Measurements from ENCODE around the gene SREK1.
A peak's percentile ranks its signal among the peaks of the same experiment; 100 is the strongest.
"Not testable (repeated sequence)": the region's sequence is repeated elsewhere in the genome, so short reads cannot be mapped to it uniquely, and the experiment has no call there.

Gene SREK1, protein sequence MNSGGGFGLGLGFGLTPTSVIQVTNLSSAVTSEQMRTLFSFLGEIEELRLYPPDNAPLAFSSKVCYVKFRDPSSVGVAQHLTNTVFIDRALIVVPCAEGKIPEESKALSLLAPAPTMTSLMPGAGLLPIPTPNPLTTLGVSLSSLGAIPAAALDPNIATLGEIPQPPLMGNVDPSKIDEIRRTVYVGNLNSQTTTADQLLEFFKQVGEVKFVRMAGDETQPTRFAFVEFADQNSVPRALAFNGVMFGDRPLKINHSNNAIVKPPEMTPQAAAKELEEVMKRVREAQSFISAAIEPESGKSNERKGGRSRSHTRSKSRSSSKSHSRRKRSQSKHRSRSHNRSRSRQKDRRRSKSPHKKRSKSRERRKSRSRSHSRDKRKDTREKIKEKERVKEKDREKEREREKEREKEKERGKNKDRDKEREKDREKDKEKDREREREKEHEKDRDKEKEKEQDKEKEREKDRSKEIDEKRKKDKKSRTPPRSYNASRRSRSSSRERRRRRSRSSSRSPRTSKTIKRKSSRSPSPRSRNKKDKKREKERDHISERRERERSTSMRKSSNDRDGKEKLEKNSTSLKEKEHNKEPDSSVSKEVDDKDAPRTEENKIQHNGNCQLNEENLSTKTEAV

DNA sequence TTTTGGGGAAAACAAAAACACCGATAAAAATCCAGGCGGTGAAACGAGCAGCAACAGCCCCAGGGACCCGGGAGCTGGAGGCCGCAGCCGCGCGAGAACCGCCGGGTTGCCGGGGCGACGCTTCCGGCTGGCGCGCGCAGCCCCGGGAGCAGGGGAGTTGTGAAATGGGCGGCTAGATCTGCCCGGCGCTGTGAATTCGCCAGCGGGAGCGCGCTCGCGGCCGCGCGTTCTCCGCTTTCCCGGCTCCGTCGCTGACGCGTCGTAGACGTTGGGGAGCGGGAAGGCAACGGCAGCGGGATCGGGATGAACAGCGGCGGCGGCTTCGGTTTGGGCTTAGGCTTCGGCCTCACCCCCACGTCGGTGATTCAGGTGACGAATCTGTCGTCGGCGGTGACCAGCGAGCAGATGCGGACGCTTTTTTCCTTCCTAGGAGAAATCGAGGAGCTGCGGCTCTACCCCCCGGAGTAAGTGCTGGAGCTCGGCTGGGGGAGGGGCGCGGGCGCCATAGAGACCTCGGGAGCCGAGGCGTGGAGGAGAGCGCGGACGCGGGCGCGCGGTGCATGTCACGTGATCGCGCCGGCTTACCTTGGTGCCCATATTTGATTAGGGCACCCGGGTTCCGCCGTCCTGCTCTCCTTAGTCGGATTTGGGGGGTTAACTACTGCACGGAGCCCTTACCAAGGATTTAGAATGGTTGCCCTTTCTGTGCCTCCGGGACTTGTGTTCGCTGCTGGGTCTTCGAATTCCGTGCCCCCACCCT lies at the start of gene SREK1:
Gene SREK1 (plus strand): TSS at position 227 of the 760 bp plus-strand sequence. CDS start 77 bp downstream, at position 304.
- DNase-seq: peak; percentile 92

DNA sequence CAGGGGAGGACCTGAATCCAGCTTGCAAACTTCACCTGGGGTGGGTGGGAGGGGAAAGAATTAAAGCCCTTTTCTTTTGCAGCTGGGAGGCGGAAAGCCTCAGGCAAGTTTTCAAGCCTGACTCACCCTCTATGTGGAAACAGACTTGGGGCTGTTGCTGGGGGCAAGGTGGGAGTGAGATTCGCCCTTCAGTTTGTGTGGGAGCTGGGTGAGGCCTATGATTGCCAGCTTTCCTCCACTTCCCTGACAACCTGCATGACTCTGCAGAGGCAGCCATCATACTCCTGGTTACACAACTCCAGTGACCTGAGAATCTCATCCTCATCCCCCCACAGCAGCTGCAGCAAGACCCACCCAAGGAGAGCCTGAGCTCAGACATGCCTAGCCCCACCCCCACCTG lies 43.2 kb upstream of the SREK1 start:
- no peak for DNase-seq

DNA sequence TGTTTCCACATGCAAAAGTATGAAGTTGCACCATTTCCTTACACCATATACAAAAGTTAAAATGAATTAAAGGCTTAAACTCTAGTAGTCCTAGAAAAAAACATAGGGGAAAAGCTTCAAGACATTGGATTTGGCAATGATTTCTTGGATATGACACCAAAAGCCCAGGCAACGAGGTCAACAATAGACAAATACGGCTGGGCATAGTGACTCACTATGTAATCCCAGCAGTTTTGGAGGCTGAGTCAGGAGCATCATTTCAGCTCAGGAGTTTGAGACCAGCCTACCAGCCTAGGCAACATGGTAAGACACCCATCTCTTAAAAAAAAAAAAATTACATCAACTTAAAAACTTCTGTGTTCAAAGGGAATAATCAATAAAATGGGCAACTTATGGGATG lies 30.9 kb upstream of the SREK1 start:
- DNase-seq: no peak

DNA sequence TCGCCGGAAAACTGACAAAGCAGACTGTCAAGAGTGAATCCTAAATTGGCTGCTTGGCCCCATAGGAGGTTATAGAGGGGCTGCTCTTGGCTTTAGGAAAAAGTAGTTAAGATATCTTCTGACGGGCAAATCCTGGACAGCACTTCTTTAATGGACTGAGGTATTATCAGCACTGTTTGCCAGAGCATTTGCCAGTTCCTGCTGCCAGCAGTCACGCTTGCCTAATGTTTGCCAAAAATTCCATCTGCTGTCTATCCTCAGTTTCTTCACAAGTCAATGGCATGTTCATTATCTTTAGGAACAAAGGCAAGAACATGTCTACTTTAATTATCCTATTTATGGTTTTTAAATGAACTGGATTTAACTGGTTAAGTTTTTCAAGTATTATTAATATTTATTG lies 25.8 kb upstream of the SREK1 start:
- DNase-seq: no peak

DNA sequence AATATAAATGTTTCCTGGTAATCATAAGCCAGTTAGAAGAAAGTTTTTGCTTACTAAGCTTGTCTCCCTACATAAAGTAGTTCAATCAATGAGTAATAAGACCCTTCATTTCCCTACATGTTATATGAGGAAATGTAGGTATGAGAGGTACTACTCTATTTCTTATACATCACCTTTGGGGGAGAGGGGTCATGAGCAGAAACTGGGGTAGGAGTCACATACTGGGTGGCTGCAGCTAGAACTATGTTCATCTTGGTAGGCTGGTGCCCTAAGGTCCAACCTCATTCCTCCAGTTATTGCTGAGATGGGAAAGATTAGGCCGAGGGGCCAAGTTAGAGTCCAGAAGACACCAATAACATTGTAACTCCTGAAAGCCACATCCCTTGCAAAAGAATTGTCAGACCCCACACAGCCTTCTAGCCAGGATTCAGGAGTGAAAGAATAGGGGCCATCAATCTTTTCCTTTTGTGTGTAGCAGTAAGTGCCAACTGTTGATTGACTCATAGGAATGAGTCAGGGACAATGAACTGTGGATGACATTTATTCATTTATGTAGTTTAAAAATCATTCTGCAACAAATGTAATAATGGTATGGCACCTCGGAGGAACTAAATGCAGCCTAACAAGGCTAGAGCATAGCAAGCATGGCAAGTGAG lies 21.6 kb upstream of the SREK1 start:
- peak; percentile 18 for DNase-seq

DNA sequence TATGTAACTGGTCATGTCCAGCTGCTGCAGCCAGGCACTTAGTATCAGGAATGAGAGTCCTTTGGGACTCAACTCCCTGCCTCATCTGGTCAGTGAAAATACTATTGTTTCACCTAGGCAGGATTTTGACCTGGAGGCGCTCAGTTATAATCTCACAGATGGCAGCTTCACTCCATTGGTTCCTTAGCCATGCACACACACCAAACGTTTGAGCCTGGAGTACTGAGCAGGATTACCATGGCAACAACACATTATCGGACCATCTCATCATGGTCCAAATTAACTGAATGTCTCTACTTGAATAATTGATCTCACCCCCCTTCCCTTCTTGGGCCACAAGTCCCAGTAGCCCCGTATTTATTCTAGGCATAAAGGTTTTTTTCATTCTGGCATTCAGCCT lies 15.0 kb upstream of the SREK1 start:
- DNase-seq: no peak

DNA sequence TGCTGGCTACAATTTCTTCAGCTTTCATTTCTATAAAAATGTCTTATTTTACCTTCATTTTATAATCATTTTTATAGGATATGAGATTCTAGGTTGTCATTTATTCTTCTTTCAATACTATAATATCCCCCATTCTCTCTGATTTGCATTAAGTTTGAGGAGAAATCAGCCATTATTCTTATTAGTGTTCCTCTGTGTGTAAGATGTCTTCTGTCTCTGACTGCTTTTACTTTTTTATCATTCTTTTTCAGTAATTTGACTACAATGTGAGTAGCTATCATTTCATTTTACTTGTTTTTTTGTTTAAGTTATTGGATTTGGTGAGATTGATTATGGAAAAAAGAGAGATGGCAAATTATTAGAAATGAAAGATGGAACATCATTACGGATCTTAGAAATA lies 13.6 kb upstream of the SREK1 start:
- no peak for DNase-seq

DNA sequence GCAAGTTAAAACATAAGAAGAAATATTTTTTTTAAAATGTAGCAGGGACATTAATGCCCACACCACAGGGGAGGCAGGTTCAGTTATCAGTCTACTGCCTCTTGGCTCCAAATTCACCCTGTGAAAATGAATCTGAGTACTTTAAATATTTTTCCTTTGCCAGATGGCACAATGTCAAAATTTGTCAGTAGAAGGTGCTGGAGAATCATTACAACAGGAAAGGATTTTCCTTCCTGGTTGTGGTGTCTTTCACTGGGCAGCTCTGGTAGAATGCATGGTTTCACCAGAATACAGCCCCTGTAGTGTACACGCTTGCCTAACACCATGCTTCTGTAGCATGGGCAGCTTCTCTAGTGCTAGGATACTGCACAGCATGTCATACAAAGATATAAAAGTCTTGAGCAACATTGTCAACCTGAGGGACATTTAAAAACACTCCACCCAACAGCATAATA lies 9.7 kb upstream of the SREK1 start:
- no peak for DNase-seq

DNA sequence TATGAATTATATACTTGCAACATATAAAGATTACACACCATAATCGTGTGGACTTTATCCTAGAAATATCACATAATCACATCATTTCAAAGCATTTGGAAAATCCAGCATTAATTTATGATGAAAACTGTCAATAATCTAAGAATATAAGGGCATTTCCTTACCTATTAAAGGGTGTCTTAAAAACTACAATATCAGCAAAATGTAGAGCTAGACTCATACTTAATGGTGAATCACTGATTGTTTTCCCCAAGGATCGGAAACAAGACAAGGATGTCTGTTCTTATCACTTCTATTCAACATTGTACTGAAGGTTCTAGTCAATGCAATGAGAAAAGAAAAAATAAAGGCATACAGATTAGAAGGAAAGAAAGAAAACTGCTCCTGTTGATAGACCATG lies 8.0 kb upstream of the SREK1 start:
- DNase-seq: no peak

DNA sequence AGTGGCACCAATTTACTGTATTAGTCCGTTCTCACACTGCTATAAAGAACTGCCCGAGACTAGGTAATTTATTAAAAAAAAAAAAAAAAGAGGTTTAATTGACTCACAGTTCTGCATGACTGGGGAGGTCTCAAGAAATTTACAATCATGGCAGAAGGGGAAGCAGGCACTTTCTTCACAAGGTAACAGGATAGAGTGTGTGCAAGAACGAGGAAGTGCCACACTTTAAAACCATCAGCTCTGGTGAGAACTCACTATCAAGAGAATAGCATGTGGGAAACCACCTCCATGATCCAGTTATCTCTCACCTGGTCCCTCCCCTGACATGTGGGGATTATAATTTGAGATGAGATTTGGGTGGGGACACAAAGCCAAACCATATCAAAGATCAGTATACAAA lies 7.2 kb upstream of the SREK1 start:
- not testable (repeated sequence) for DNase-seq

DNA sequence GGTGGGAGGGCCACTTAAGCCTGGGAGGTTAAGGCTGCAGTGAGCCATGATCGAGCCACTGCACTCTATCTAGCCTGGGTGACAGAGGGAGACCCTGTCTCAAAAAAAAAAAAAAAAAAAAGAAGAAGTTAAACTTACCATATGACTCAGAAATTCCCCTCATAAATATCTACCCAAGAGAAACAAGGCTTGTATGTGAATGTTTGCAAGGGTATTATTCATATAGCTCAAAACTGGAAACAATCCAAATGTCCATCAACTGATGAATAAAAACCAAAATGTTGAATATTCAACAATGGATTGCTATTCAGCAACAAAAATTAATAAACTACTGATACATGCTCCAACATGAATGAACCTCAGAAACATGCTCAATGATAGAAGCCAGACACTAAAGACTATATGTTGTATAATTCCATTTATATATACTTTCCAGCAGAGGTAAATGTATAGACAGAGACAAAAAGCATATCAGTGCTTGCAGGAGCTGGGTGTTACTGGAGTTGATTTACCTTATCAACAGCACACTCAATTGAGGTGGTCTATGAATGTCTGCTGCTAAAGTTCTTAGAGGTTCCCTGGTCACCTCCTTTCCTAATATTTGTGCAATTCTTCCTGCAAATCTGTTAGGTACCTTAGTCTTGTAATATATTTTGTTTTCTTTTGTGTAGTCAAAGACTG lies 5.3 kb upstream of the SREK1 start:
- no peak for DNase-seq

DNA sequence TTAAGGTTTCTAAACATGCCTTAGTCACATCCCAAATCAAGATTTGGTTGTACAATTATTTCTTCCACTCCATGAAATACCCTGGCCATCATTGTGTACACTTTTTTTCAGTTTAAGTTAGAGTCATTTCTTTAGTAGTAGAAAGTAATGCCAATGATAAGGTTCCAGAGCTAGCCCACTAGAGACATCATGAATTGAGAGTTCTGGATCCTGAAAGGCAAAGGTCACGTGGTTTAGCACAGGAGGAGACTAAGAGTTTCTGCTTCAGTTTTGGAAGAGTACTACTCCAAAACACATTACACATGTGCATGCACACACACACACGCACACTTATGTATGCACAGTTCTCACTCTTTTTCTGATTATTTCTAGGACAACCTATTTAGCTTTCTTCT lies 4.8 kb upstream of the SREK1 start:
- DNase-seq: no peak

DNA sequence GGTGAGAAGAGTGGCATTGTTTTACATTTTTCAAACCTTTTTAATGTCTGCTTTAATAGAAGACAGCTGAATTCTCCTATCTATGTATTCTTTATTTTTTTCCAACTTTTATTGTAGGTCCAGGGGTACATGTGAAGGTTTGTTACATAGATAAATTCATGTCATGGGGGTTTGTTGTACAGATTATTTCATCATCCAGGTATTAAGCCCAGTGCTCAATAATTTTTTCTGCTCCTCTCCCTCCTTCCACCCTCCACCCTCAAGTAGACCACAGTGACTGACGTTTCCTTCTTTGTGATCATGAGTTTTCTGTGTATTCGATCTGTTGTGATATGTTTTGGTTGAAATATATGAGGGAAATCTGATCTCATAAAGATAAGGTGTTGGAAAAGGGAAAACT lies 1.7 kb upstream of the SREK1 start:
- no peak for DNase-seq

DNA sequence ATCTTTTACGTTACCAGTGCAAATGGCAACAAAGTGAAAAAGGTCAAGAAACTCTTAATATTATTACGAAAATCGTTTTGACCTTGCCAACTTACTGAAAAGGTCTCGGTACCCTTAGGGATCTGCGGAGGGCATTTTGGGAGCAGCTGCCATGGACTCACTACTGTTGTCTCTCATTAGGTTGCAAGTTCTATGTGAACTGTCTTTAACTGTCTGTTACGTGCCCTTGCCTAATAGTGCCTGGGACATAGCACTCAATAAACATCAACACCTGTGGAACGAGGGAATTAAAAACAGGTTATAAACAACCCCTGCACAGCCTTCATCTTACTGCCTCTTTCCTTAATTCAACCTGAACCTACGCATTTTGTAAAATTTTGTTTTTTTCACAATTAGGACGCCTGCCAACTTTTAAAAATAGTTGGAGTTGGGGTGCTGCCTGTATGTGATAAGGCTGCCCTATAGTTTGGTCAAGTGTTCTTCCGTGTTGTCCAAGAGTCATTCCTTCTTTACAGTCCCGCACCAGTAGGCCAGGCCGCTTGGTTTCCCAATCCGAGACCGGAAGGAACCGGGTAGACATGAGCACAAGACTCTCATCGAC lies 527 bp upstream of the SREK1 start:
- DNase-seq: no peak

DNA sequence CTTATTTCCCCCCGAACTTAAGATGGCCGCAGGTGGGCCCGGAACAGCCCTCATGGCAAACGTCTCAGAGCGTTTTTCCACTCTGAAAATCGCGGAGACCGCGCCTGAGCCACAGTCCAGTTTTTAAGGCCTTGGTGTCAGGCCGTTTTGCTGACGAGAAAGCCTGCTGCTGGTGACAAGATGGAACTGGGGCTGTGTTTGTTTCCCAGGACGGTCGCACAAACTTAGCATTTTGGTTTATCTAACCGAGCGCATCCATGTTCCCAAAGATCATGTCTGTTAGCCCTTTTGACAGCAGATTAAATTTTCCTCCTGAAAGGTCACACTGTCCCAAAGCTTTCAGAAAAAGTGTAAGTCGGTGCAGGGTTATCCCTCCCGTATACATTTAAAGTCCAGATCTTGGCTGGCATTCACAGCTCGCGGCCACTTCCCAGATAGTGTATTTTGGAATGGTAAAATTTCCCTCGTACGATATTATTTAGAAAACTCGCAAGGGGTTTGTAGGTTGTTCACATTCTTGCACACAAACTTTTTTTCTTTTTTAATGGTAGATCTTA lies 812 bp downstream of the SREK1 start:
- DNase-seq: no peak

DNA sequence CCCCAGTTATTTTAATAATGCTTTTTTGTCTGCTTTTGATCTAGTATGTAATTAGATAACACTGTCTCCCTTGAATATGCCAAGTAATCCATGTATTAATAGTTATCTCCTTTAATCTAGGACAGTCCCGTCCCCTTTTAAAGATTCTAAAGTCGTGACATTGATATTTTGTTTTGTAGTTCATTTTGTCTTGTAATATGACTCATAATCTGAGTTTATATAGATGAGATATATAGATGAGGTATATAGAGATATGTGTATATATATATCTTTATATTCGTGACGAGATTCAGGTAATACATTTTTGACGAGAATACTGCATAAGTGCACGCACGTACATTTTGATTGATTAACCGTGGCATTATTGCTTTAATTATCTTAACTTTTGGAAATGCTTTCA lies 1.6 kb downstream of the SREK1 start:
- DNase-seq: no peak

DNA sequence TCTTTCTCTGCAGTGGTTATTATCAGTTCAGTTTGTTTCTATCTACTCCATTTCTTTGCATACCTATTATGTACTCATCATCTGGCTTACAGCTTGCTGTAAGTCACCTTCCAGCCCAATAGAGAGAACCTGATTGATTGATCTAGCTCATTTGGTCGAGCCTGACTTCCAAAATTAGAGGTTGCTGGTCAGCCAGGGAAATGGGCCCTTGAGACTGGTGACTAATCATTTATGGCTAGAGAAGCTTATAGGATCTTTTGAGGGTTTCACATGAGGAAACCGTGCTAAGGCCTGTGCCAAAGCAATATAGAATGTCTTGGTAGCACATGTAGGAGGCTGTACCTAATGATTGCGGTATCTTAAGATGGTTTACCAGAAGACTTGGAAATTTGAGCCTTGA lies 5.8 kb downstream of the SREK1 start:
- no peak for DNase-seq

DNA sequence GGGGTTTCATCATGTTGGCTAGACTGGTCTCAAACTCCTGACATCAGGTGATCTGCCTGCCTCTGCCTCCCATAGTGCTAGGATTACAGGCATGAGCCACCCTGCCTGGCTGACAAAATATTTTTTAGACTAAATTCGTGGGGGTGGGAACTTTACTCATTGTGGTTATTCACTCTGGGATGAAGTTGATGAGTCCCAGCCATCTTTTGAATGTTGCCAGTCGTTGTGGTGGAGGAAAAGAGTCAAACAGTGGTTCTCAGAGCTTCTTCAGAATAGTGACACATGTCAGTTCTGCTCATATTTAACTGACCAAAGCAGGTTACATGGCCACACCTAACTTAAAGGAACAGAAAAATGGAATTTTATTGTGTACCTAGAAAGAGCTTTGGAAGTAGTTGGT lies 6.9 kb downstream of the SREK1 start:
- no peak for DNase-seq

DNA sequence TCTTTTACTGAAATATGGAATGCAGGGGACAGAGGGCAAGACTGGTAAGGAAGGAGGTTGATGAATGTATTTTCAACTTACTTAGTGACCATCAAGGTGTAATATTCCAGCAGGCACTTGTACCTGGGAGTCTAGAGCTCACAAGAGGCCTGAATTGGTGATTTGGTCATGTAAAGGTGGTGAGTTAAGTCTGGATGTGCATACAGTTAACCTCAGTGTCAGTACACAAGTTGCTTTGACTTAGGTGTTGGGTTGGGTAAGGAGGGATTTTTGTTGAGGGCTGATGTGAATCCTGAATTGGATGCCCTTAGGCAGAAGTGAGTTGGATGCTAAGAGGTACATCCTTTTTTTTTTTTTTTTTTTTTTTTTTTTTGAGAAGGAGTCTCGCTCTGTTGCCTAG lies 7.4 kb downstream of the SREK1 start:
- no peak for DNase-seq

DNA sequence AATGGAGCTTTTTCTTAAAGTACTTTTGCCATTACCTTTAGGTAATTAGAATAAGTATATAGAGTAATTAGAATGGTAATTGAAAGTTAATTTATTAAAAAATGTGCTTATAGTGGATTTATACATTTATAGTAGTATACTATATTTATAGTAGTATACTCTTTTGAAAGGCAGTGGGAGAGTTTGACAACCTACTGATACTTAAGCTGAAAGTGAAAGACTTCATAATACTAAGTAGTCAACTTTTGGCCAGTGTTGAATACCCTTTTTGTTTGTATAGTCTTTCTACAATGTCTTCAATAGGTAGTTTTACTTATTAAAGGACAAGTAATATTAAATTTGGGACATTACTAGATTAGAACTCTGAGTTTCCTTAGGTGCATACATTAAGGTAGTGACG lies 12.9 kb downstream of the SREK1 start:
- DNase-seq: no peak

DNA sequence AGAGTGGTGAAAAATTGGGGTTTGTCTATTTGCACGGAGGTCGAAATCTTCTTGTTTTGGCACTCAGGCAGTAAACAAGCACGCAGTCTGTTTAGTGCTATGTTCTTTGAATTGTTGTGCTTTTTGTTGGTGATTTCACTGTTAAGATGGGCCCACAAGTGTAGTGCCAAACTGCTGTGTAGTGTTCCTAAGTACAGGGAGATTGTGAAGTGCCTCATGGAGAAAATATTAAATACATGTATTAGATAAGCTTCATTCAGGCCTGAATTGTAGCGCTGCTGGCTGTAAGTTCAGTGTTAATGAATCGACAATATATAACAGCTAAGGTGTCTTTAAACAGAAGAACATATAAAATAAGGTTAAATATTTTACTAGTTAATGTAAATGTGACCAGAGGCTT lies 17.3 kb downstream of the SREK1 start:
- no peak for DNase-seq
